Measurements from ENCODE around the gene WNT3.

DNA sequence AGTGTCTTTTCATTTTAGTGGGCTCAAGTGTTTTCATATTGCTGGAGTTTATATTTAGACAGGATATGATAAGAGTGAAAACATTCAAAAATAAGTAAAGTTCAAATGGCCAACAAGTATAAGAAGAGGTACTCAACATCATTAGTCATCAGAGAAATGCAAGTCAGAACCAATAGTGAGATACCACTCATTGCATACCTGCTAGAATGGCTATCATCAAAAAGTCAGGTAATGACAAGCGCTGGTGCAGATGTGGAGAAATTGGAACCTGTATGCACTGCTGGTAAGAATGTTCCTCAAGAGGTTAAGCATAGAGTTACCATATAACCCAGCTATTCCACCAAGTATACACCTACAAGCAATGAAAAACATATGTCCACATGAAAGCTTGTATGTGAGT is 87.8 kb downstream of the WNT3 start:
- no peak for TF ChIP-seq EZH2phosphoT487 (IDR thresholded peaks at IDR 0.05; ENCODE audit: insufficient read depth, low read depth)
- no peak for TF ChIP-seq EZH2 (IDR thresholded peaks at IDR 0.05; ENCODE audit: insufficient read depth, poor library complexity, severe bottlenecking)
